HAP-1 (cell line): ENCODE results near the gene SLFNL1.
A peak's percentile ranks its signal among the peaks of the same experiment; 100 is the strongest.

Source experiments
- DNase-seq, 2 experiments: peaks; one replicate each; pipeline ENCODE4 v3.0.0-alpha.2; 2016 to 2020; ENCODE audit warnings: low spot score in 2 of 2
- H3K27me3 ChIP-seq: fragments of 250-450 bp; sonication (Bioruptor Pico); 2 replicates; pipeline ENCODE4 v1.5.1; 2020; ENCODE audit warnings: low read depth, mild to moderate bottlenecking, moderate library complexity
- H3K36me3 ChIP-seq: fragments of 250-450 bp; sonication (Bioruptor Pico); replicated peaks from 2 replicates; pipeline ENCODE4 v1.5.1; 2020; ENCODE audit warnings: mild to moderate bottlenecking
- H3K4me1 ChIP-seq: fragments of 250-450 bp; sonication (Bioruptor Pico); 2 replicates; pipeline ENCODE4 v1.5.1; 2020; ENCODE audit warnings: mild to moderate bottlenecking
- H3K4me3 ChIP-seq: fragments of 250-450 bp; sonication (Bioruptor Pico); 2 replicates; pipeline ENCODE4 v1.5.1; 2020; ENCODE audit warnings: mild to moderate bottlenecking, moderate library complexity
- H3K9me3 ChIP-seq: fragments of 250-450 bp; sonication (Bioruptor Pico); 2 replicates; pipeline ENCODE4 v1.5.1; 2020; ENCODE audit warnings: mild to moderate bottlenecking, moderate library complexity
- in situ Hi-C: fragments of 300-500 bp; cut with MboI; formaldehyde crosslinking; loops from 3 replicates; pipeline ENCODE4 v1.14.3; 2020; ENCODE audit warnings: low sequenced_read_pairs, inconsistent platforms, mixed read lengths

The SLFNL1 gene

DNA sequence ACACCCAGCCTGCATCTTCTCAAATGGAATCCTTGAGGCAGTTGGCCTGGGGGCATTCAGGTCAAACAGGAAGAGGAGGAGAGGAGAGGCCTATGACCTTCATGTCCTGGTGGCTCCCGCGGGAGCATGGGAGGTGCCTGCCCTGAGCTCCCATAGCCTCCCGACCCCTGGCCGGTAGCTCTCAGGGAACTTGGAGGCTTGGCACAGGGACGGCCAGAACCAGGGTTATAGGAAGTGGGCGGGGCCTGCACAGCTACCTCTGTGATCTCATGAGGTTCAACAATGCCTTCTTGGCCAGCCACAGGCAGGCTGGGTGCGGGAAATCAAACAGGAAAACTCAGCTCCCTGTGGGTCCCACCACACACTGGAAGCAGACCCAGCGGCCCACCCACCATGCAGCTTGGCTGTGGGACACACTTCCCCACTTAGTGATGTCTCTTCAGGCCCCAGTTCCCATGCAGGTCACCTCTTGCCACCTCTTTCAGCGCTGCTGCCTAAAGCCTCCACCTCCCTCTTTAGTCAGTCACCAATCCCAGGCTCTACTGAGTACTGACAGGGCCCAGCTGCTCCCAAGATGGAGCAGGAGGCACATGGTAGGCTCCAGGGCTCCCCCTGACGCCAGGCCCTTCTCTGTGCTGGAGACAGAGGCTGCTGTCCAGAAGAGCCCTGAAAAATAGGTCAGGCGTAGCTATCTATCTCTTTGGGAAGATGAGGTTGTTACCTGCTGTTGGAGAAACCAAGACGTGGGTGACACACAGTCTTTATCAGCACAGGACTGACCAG lies at the start of gene SLFNL1:
Gene SLFNL1 (minus strand): TSS at position 200 of the 783 bp plus-strand sequence. CDS start 1,065 bp downstream, outside the sequence.
- Histone ChIP-seq H3K4me3 (no peak within 1 kb of the TSS), H3K9me3 (no peaks in the 10 kb centered on the region), H3K36me3 (peaks cover 19% of the 10 kb centered on the region), H3K4me1 (no peaks in the 10 kb centered on the region), H3K27me3 (no peaks in the 10 kb centered on the region)
- in situ Hi-C loops: no loop called here
- peak in 1 of 2 experiments; percentile 51 for DNase-seq

- H3K4me3 ChIP-seq: no peak overlapping the region
- H3K36me3 ChIP-seq: peaks cover 3% of the 10 kb centered on the region; the same call in 1 of the 2 replicates
- in situ Hi-C loops: no loop called here
- no peaks in the 10 kb centered on the region for H3K4me1 ChIP-seq
- DNase-seq: no peak
- H3K9me3 ChIP-seq: no peaks in the 10 kb centered on the region
- no peaks in the 10 kb centered on the region for H3K27me3 ChIP-seq
These were observed 35.4 kb upstream of the SLFNL1 start for GRCh38 chr1:41056907-41057306.

DNA sequence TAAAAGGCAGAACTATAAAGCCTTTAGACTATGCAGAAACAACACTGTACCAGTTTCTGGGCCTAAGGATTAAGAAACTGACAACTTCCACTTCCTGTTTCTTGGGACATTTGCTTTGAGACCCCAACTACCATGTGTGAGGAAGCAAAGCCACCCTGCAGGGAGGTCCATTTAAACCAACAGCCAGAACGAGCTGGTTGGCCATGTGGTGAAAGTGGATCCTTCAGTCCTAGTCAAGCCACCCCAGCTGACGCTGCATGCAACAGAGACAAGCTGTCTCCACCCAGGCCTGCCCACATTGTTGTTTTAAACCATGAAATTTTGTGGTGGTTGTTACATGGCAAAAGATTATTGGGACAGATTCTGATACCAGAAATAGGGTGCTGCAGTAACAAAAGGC lies 31.8 kb upstream of the SLFNL1 start:
- in situ Hi-C loops: no loop called here
- Histone ChIP-seq H3K27me3 (no peaks in the 10 kb centered on the region), H3K4me1 (no peaks in the 10 kb centered on the region), H3K9me3 (no peaks in the 10 kb centered on the region), H3K36me3 (peaks cover 11% of the 10 kb centered on the region), H3K4me3 (no peak overlapping the region)
- DNase-seq: no peak

DNA sequence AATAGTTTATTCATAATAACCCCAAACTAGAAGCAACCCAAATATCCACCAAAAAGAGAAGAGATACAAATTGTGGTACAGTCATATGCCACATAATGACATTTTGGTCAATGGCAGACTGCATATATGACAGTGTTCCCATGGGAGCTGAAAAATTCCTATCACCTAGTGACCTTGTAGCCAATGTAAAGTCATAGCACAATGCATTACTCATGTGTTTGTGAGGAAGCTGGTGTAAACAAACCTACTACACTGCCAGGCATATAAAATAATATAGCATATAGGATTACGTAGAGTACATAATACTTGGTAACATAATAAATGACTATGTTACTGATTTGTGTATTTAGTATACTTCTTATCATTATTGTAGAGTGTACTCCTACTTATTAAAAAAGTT lies 29.5 kb upstream of the SLFNL1 start:
- no peaks in the 10 kb centered on the region for H3K9me3 ChIP-seq
- H3K4me1 ChIP-seq: no peaks in the 10 kb centered on the region
- no peaks in the 10 kb centered on the region for H3K27me3 ChIP-seq
- in situ Hi-C loops: no loop called here
- peaks cover 20% of the 10 kb centered on the region for H3K36me3 ChIP-seq
- H3K4me3 ChIP-seq: no peak overlapping the region
- no peak for DNase-seq

DNA sequence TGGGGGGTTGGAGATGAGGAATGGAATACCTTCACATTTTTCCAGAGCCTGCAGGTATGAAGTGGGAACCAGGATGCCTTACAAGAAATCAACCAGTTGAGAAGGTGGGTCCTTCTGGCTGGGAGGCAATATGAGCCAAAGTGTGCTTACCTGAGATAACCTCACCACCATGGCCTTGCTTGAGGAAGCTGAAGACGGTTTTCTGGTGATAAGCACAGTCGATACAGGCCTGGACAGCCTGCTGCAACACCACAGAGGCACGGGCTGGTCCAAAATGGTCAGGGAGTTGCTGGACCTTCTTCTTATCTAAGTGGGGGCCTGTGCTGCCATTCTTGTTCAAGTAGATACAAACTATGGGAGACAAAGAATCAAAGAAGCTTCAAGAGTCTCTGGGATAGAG lies 27.0 kb upstream of the SLFNL1 start:
- DNase-seq: no peak
- no peaks in the 10 kb centered on the region for H3K9me3 ChIP-seq
- in situ Hi-C loops: no loop called here
- H3K27me3 ChIP-seq: no peaks in the 10 kb centered on the region
- H3K36me3 ChIP-seq: peaks cover 39% of the 10 kb centered on the region
- no peaks in the 10 kb centered on the region for H3K4me1 ChIP-seq
- no peak overlapping the region for H3K4me3 ChIP-seq

- in situ Hi-C loops: no loop called here
- no peaks in the 10 kb centered on the region for H3K27me3 ChIP-seq
- no peak for DNase-seq
- H3K4me1 ChIP-seq: no peaks in the 10 kb centered on the region
- no peak overlapping the region for H3K4me3 ChIP-seq
- H3K9me3 ChIP-seq: no peaks in the 10 kb centered on the region
- H3K36me3 ChIP-seq: peaks cover 43% of the 10 kb centered on the region
These were observed 24.8 kb upstream of the SLFNL1 start for GRCh38 chr1:41046347-41046775.

GRCh38 chr1:41045740-41046139 lies 24.2 kb upstream of the SLFNL1 start:
- no peaks in the 10 kb centered on the region for H3K4me1 ChIP-seq
- H3K36me3 ChIP-seq: peaks cover 43% of the 10 kb centered on the region
- no peak for DNase-seq
- H3K27me3 ChIP-seq: no peaks in the 10 kb centered on the region
- no peak overlapping the region for H3K4me3 ChIP-seq
- in situ Hi-C loops: no loop called here
- no peaks in the 10 kb centered on the region for H3K9me3 ChIP-seq

DNA sequence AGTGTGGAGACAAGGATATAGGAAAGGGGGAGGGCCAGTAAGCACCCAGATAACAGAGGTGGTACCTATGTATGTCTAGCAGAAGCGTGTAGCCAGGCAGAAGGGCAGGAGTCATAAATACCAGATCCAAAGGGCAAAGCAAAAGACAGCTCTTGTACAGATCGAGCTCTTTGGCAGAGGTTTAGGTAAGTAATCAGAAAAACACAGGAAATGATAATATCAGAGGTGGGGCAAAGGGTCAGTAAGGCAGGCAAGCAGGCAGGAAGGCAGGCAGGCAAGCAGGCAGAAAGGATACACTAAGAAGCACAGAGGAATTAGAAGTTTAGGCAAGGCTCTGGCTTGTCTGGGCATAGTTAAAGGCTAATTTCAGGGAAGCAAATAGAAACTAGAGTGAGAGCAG lies 22.7 kb upstream of the SLFNL1 start:
- in situ Hi-C loops: no loop called here

GRCh38 chr1:41041614-41042270 lies 20.2 kb upstream of the SLFNL1 start:
- no peak overlapping the region for H3K4me3 ChIP-seq
- H3K4me1 ChIP-seq: no peaks in the 10 kb centered on the region
- no peaks in the 10 kb centered on the region for H3K9me3 ChIP-seq
- H3K36me3 ChIP-seq: peaks cover 52% of the 10 kb centered on the region
- no peaks in the 10 kb centered on the region for H3K27me3 ChIP-seq
- no peak for DNase-seq
- in situ Hi-C loops: no loop called here

More for the DNA sequence above, 22.7 kb upstream of the SLFNL1 start:
- Histone ChIP-seq H3K4me1 (no peaks in the 10 kb centered on the region), H3K36me3 (peaks cover 43% of the 10 kb centered on the region), H3K4me3 (no peak overlapping the region), H3K27me3 (no peaks in the 10 kb centered on the region), H3K9me3 (no peaks in the 10 kb centered on the region)
- DNase-seq: no peak

DNA sequence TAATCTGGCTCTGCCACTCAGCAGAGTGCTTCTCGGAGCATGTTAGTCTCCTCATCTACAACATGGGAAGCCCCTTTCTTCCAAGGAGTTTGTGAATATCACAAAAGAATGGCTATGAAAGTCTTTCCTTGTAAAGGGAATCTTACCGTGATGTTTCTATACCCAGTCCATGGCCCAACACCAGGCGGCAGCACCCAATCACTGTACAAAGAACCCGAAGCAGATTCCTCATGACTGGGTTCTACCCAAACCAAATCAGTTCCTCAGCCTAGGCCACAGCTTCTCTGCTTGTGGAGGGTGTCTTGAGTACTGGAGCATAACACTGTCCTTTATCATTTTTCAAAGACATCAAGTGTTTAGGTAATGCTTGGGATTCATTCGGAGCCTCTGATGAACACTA lies 16.6 kb upstream of the SLFNL1 start:
- H3K4me1 ChIP-seq: no peaks in the 10 kb centered on the region
- H3K4me3 ChIP-seq: no peak overlapping the region
- no peaks in the 10 kb centered on the region for H3K27me3 ChIP-seq
- no peaks in the 10 kb centered on the region for H3K9me3 ChIP-seq
- in situ Hi-C loops: no loop called here
- no peak for DNase-seq
- peaks cover 52% of the 10 kb centered on the region for H3K36me3 ChIP-seq

- Histone ChIP-seq H3K4me3 (no peak overlapping the region), H3K9me3 (no peaks in the 10 kb centered on the region), H3K36me3 (peaks cover 54% of the 10 kb centered on the region), H3K27me3 (no peaks in the 10 kb centered on the region), H3K4me1 (no peaks in the 10 kb centered on the region)
- in situ Hi-C loops: no loop called here
- DNase-seq: no peak
These were observed 15.8 kb upstream of the SLFNL1 start for GRCh38 chr1:41037116-41037903.

- H3K27me3 ChIP-seq: no peaks in the 10 kb centered on the region
- in situ Hi-C loops: no loop called here
- DNase-seq: no peak
- peaks cover 66% of the 10 kb centered on the region for H3K36me3 ChIP-seq
- H3K4me3 ChIP-seq: no peak overlapping the region
- no peaks in the 10 kb centered on the region for H3K4me1 ChIP-seq
- H3K9me3 ChIP-seq: no peaks in the 10 kb centered on the region
These were observed 11.7 kb upstream of the SLFNL1 start for GRCh38 chr1:41033272-41033671.

DNA sequence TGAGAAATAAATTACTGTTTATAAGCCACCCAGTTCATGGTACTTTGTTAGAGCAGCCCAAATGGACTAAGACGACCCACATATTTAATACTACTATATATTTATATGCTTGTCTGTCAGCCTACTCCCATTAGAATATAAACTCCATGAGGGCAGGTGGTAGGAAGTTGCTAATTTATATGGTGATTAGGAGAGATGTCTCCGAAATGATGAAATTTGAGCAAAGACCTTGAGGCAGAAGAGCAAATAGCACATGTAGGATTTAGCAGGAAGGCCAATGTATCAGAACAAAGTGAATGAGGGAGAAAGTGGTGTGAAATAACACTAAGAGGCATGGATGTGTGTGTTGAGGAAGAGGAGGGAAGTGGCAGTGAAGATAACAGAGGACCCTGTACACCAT lies 10.6 kb upstream of the SLFNL1 start:
- in situ Hi-C loops: no loop called here
- H3K4me3 ChIP-seq: no peak overlapping the region
- DNase-seq: no peak
- H3K27me3 ChIP-seq: no peaks in the 10 kb centered on the region
- H3K36me3 ChIP-seq: peaks cover 61% of the 10 kb centered on the region
- H3K9me3 ChIP-seq: no peaks in the 10 kb centered on the region
- no peaks in the 10 kb centered on the region for H3K4me1 ChIP-seq
